ENCODE measurements around the gene RBM28. TPM values are rescaled to one million over a fixed set of nuclear protein-coding genes. Genes with fewer than 3 reads are reported as not detected.

Gene RBM28
- total and polyA plus RNA-seq, 10 of the 15 experiments (the other 5 are each of a cell fraction or from before 2014, with no cell fraction given) = 14.3 to 50.4 (median 32.8) TPM

DNA sequence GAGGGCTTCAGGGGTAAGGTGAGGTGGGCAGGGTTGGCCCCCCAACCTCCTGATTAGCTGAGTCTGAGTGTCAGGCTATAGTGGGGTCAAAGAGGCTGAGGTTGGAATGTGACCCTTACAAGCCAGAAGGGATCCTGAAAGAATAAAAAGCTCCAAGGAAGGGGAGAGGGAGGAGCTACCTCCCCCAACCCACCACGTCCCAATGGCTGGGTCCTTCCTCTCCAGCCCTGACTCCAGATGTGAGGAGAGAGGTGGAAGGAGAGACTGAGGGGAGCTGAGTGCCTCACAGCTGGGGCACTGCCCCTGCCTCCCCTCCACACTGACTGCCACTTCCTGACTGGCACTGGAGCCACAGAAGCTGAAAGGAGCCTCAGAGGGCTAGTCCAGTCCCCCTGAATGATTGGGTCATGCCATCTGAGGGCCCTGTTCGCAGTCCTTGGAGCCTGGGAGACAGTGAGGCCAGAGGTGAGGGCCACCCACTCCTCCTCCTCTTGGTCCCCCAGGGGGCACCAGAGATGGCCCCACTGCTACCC is 45.4 kb upstream of the RBM28 start:
- Histone ChIP-seq H3K27me3 (replicated peaks in 1 of 2; ENCODE audit: control insufficient read depth in 2 of 2, insufficient read depth in 2 of 2, low read length in 1 of 2) (no peaks in the 10 kb centered on the region; a peak in 1 of 4 replicates), H3K4me1 (ENCODE audit: control insufficient read depth, insufficient read depth, low read length) (no peaks in the 10 kb centered on the region), H3K9me3 (replicated peaks; ENCODE audit: control insufficient read depth, insufficient read depth, low read length) (no peaks in the 10 kb centered on the region), H3K4me3 (no peak overlapping the region), H3K4me2 (ENCODE audit: control insufficient read depth, insufficient read depth) (no peak overlapping the region), H3K36me3 (ENCODE audit: control insufficient read depth in 2 of 2, insufficient read depth in 2 of 2, low read length in 1 of 2) (peaks cover 0 to 3% of the 10 kb centered on the region in 2 experiments; a peak in 2 of 4 replicates), H4K20me1 (ENCODE audit: control insufficient read depth, insufficient read depth) (no peaks in the 10 kb centered on the region), H3K27ac (ENCODE audit: control insufficient read depth, insufficient read depth) (no peak overlapping the region), H2AFZ (ENCODE audit: control insufficient read depth, low read depth, low read length) (no peak overlapping the region), H3K79me2 (ENCODE audit: control insufficient read depth, insufficient read depth, low read length) (no peaks in the 10 kb centered on the region), H3K9ac (ENCODE audit: control insufficient read depth, insufficient read depth, low read length) (no peak overlapping the region)
- ChIA-PET SMC1A (ENCODE audit: uncharacterized antibody, unreplicated experiment) (interaction anchor here (1.1 to 2.3 kb wide), 3 partner anchors 9 to 42 kb away, joined by 3 to 19 read pairs (median 4); no protein-coding TSS in a partner anchor), POLR2A (no interaction called here), RAD21 (ENCODE audit: unreplicated experiment) (interaction anchor here (1.8 kb wide), 1 partner anchor 42 kb away, joined by 4 read pairs; no protein-coding TSS in a partner anchor), CTCF (interaction anchor here (0.6 to 6.4 kb wide), 8 partner anchors 9 to 486 kb away, joined by 3 to 106 read pairs (median 12); partner anchors contain the start of gene RBM28)
- 23% methylated on average over 2 of the region's 2 CpGs for WGBS (ENCODE audit: insufficient coverage, insufficient replicate concordance, low lambda C conversion rate, missing lambda C conversion rate)
- intact Hi-C loops (cut with micrococcal nuclease; ENCODE audit: unreplicated experiment) (loop anchor here (10.0 kb wide), 1 partner anchor 254 kb away; no protein-coding TSS in a partner anchor), in situ Hi-C loops (cut with MboI) (no loop called here)
- no peak; the same call in 2 of the 3 replicates for ATAC-seq
- FAIRE-seq = no peak
- DNase-seq (ENCODE audit: low read depth, low spot score) = no peak
- no TSS peak for BruUV-seq (replicated peaks)
- TF ChIP-seq MYB (IDR thresholded peaks at IDR 0.05; ENCODE audit: borderline replicate concordance, low read depth, low read length) (no peak), MTA2 (IDR thresholded peaks at IDR 0.05; ENCODE audit: low read depth) (no peak)
- TF ChIP-seq, protein P1, sequence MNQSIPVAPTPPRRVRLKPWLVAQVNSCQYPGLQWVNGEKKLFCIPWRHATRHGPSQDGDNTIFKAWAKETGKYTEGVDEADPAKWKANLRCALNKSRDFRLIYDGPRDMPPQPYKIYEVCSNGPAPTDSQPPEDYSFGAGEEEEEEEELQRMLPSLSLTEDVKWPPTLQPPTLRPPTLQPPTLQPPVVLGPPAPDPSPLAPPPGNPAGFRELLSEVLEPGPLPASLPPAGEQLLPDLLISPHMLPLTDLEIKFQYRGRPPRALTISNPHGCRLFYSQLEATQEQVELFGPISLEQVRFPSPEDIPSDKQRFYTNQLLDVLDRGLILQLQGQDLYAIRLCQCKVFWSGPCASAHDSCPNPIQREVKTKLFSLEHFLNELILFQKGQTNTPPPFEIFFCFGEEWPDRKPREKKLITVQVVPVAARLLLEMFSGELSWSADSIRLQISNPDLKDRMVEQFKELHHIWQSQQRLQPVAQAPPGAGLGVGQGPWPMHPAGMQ (IDR thresholded peaks at IDR 0.05; ENCODE audit: borderline replicate concordance) = no peak

DNA sequence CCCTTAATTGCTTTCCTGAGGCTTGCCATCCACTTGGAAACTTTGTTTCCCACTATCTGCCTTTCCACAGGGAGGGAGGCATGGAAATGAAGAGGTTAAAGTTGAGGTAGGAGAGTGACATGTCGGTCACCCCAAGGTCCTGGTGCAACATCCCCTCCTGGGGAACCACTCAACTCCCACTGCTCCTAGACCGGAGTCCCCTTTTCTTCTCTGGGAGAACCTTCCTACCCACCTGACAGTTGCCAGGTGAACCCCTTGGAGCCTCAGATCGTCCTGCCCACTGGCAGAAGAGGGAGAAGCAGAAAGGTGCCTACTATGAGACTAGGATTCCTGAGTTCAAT is 44.4 kb upstream of the RBM28 start:
- 67% methylated on average over 3 of the region's 3 CpGs for WGBS (ENCODE audit: insufficient coverage, insufficient replicate concordance, low lambda C conversion rate, missing lambda C conversion rate)
- Histone ChIP-seq H3K27me3 (replicated peaks in 1 of 2; ENCODE audit: control insufficient read depth in 2 of 2, insufficient read depth in 2 of 2, low read length in 1 of 2) (no peaks in the 10 kb centered on the region; a peak in 1 of 4 replicates), H3K36me3 (ENCODE audit: control insufficient read depth in 2 of 2, insufficient read depth in 2 of 2, low read length in 1 of 2) (no peaks in the 10 kb centered on the region), H3K4me1 (ENCODE audit: control insufficient read depth, insufficient read depth, low read length) (no peaks in the 10 kb centered on the region), H3K9me3 (replicated peaks; ENCODE audit: control insufficient read depth, insufficient read depth, low read length) (no peaks in the 10 kb centered on the region), H3K79me2 (ENCODE audit: control insufficient read depth, insufficient read depth, low read length) (no peaks in the 10 kb centered on the region), H2AFZ (ENCODE audit: control insufficient read depth, low read depth, low read length) (no peak overlapping the region), H3K4me2 (ENCODE audit: control insufficient read depth, insufficient read depth) (no peak overlapping the region), H3K27ac (ENCODE audit: control insufficient read depth, insufficient read depth) (no peak overlapping the region), H4K20me1 (ENCODE audit: control insufficient read depth, insufficient read depth) (no peaks in the 10 kb centered on the region), H3K9ac (ENCODE audit: control insufficient read depth, insufficient read depth, low read length) (no peak overlapping the region), H3K4me3 (no peak overlapping the region)
- TF ChIP-seq RAD21 (IDR thresholded peaks at IDR 0.05; ENCODE audit: insufficient read depth, low read depth, low read length) (no peak), RCOR1 (conservative IDR thresholded peaks at IDR 0.05; ENCODE audit: low read depth, low read length) (no peak)
- intact Hi-C loops (cut with micrococcal nuclease; ENCODE audit: unreplicated experiment) (loop anchor here (10.0 kb wide), 1 partner anchor 253 kb away; no protein-coding TSS in a partner anchor), in situ Hi-C loops (cut with MboI) (no loop called here)
- ChIA-PET POLR2A (no interaction called here), RAD21 (ENCODE audit: unreplicated experiment) (interaction anchor here (1.0 to 2.8 kb wide), 4 partner anchors 14 to 40 kb away, joined by 3 to 24 read pairs (median 4); no protein-coding TSS in a partner anchor), CTCF (interaction anchor here (0.7 to 6.4 kb wide), 15 partner anchors 10 to 179 kb away, joined by 3 to 106 read pairs (median 5); partner anchors contain the start of gene RBM28), SMC1A (ENCODE audit: uncharacterized antibody, unreplicated experiment) (interaction anchor here (0.6 to 2.3 kb wide), 6 partner anchors 10 to 254 kb away, joined by 3 to 19 read pairs (median 4); no protein-coding TSS in a partner anchor)
- no peak for DNase-seq (ENCODE audit: low read depth, low spot score)
- ATAC-seq = no peak
- BruUV-seq (replicated peaks) = no TSS peak
- no peak for FAIRE-seq
